DND-41 (cell line): ENCODE results near the gene EFTUD2.

Experiments used
- EZH2 ChIP-seq: IDR thresholded peaks from 3 replicates; pipeline ENCODE4 v1.6.1; 2012; ENCODE audit warnings: borderline replicate concordance, low read depth, mild to moderate bottlenecking, moderate library complexity, low read length, inconsistent platforms; ENCODE audit not compliant: severe bottlenecking
- TF ChIP-seq, protein P1 (sequence below): IDR thresholded peaks from 2 replicates; pipeline ENCODE4 v1.5.1; 2012; ENCODE audit warnings: borderline replicate concordance, low read length, moderate library complexity, mild to moderate bottlenecking; ENCODE audit not compliant: poor library complexity, severe bottlenecking; ENCODE audit errors: extremely low read depth

DNA sequence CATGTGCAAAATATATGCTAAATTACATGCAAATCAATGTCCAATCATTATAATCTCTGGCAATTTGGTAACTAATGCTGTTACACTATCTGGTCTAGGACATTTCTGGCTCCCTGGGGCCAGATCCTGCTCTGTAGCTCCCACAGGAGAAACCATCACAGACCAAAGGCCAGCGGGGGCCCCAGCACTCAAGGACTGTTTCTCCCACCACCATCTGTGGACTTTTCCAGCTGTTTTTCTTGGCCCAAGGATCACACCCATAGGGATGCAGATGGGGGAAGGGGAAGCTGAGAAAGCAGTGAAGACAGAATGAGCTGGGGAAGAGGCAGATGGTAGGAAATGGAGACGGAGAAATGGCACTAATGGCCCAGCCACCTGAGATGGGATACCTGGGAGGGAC lies 51.7 kb downstream of the EFTUD2 start, which contains the start of gene HIGD1B:
- TF ChIP-seq, protein P1, sequence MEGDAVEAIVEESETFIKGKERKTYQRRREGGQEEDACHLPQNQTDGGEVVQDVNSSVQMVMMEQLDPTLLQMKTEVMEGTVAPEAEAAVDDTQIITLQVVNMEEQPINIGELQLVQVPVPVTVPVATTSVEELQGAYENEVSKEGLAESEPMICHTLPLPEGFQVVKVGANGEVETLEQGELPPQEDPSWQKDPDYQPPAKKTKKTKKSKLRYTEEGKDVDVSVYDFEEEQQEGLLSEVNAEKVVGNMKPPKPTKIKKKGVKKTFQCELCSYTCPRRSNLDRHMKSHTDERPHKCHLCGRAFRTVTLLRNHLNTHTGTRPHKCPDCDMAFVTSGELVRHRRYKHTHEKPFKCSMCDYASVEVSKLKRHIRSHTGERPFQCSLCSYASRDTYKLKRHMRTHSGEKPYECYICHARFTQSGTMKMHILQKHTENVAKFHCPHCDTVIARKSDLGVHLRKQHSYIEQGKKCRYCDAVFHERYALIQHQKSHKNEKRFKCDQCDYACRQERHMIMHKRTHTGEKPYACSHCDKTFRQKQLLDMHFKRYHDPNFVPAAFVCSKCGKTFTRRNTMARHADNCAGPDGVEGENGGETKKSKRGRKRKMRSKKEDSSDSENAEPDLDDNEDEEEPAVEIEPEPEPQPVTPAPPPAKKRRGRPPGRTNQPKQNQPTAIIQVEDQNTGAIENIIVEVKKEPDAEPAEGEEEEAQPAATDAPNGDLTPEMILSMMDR, result no peak
- TF ChIP-seq EZH2, result no peak
